HS-5 (cell line): Measurements from ENCODE around the gene MAMDC2.
A peak's percentile ranks its signal among the peaks of the same experiment; 100 is the strongest.

Source experiments
- DNase-seq: peaks from one replicate; pipeline ENCODE4 v3.0.0-alpha.2; 2012; ENCODE audit warnings: low read depth

Gene MAMDC2, protein sequence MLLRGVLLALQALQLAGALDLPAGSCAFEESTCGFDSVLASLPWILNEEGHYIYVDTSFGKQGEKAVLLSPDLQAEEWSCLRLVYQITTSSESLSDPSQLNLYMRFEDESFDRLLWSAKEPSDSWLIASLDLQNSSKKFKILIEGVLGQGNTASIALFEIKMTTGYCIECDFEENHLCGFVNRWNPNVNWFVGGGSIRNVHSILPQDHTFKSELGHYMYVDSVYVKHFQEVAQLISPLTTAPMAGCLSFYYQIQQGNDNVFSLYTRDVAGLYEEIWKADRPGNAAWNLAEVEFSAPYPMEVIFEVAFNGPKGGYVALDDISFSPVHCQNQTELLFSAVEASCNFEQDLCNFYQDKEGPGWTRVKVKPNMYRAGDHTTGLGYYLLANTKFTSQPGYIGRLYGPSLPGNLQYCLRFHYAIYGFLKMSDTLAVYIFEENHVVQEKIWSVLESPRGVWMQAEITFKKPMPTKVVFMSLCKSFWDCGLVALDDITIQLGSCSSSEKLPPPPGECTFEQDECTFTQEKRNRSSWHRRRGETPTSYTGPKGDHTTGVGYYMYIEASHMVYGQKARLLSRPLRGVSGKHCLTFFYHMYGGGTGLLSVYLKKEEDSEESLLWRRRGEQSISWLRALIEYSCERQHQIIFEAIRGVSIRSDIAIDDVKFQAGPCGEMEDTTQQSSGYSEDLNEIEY

DNA sequence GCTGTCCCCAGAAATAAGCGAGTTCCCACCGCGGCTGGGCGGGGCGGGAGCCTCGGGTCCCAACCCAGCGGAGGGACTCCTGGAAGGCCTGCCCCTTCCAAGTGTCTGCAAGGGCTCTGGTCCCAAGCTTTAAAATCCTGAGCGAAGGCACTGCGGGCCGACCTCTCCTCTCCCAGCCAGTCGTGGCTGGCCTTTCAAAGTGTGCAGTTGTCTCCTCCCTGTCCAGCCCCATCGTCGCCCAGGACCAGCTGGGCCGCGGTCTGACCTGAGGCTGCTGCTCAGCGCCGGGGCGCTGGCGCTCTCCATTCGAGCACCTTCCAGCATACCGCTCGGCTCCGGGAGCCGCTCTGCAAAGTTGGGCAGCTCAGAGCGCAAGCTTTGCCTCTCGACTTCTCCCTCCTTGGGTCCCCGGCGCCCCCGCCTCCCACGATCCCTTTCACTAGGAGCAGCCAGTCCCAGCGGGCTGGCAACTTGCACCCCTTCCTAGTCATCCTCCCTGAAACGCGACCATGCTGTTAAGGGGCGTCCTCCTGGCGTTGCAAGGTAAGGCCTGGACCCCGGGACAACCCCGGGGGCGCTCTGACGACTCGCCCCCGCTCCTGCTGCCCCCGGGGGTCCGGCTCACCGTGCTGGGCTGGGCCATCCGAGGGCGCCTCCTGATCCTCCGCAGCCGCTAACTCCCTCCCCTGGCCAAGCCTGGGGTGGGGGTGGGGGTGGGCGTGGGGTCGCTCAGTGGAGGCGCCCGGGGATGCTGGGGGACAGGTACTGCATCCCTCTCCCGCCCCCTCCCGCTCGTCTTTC is at the start of gene MAMDC2:
TSS of gene MAMDC2 (plus strand) at position 160 of the 801 bp plus-strand sequence. CDS start at position 510, 350 bp downstream.
- no peak for DNase-seq

DNA sequence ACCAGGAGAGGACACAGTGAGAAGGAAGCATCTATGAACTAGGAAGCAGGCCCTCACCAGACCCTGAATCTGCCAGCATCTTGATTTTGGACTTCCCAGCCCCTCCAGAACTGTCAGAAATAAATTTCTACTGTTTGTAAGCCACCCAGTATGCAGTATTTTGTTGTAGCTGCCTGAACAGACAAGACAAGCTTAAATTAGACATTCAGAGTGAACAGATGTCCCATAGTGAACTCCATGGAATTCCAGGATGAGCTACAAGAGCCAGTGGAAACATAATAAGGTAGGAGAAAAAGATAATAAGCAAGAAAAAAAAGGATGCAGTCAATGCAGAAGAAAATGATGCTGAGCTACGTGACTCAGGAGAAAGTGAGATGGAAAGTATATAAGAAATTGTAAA is 47.8 kb upstream of the MAMDC2 start:
- DNase-seq: no peak

DNA sequence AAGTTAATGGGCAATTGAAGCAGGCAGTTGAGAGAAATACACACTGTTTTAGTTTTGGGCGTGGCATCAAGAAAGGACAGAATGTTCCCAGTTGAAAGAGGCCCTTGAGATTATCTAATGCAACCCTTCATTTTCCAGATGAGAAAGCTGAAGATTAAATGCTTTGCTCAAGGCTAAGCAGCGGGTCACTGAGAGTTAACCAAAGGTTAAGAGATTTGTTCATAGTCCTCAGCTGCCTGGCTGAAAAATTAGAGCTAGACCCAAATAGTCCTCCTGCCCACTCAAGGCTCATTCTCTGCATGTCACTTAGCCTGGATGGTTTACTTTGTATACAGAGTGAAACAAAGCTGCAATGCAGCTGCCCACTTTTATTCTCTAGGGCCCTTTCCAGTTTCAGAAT is 46.7 kb upstream of the MAMDC2 start:
- no peak for DNase-seq

DNA sequence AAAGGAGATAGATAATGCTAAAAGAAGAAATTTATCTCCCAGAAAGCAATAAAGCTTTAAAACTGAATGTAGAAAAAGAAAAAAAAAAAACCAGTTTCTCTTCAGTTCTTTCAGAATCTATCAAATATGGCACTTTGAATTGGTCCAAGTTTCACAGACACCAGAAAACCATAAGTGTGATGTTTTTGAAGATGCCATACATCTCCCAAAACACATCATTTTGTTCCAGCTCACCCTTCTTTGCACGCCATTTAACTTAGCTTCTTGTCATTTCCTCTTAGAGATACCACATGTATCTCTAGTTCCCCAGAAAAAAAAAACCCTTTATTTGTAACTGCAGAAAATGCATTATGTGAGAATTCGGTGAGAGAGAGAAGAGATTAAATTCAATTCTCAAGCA is 46.1 kb upstream of the MAMDC2 start:
- no peak for DNase-seq

DNA sequence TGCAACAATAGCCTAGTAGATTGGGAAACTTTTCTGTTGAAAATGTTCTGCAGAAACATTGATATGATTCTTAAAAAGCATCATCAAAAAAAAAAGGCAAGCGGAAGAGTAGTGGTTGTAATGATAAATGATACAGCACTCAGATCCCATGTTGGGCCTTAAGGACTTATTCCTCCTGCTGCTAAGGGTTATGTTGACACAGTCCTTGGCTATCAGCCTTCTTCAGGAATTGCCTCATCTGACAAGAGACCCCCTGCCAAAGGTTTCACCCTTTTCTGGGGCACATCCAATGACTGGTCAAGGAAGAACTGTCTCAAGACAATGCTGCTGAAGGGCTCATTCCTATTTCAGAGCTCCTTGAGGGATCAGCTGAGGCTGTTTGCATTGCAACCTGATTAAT is 44.3 kb upstream of the MAMDC2 start:
- DNase-seq: no peak

DNA sequence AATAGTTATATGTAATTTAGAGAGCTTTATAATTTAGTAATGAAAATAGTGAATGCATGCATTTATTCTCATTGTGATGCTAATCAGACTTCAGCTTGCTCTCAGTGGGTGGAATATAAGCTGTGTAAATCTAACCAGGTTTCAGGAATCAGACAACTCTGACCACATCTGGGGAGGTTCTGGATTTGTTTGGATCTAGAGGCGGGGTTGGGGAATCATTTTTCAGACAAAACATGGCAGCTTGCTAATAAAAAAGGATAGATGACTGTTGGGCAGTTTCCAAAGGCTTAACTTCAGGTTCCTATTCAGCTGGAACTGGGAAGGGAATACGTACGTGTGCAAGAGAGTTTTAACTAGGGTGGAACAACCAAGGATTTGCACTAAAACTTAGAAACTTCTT is 43.2 kb upstream of the MAMDC2 start:
- DNase-seq: no peak

DNA sequence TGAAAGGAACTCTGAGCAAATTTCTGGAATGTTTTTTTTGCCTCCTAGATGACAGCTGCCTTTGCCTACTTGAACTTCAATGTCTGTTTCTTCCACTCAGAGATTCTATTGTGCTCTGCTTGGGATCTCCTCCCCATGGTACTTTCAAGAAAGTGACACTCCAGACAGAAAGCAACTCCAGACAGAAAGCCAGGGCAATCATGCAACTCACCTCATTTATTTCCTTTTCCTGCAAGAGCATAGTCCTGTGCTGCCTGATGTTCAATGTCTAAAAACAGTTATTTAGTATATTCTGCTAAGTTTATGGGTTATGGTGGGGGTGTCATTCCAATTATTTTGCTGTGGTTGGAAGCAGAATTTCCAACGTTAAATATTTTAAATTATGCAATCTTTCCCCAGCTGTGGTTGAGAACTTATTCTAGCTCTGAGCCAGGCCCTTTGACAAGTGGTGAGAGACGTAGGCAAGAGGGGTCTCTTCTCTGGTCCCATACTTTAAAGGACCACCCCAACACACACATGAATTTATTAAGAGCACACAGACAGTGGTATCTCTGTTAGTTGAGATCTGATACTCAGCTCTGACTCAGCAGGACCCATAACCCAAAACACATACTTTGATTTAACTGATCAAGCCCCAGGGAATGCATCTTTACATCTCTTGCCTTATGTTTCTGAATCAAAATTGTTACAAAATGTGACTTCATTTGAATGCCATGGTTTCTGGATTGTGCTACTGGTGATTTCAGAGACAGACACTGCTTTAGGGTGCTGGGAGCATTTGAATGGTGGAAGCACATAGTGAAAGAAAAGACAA is 39.5 kb upstream of the MAMDC2 start:
- DNase-seq: no peak

DNA sequence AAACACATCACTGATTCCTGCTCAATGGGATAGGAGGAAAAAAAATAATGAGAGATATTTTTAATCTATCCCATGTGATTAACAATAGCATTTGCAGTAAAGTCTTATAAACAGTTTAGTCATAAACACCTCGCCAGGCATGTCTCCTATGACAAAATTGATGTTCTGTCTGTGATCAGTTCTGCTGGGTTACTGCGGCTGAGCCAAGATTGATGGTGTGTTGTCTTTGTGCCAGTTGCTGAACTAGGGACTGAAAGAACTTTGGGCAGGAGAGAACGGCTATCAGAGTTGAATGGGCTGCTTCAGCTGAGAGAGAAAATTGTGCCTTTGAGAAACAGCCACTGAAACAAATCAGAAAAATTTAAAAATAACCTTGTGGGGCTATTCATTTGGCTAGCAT is 37.3 kb upstream of the MAMDC2 start:
- DNase-seq: no peak

DNA sequence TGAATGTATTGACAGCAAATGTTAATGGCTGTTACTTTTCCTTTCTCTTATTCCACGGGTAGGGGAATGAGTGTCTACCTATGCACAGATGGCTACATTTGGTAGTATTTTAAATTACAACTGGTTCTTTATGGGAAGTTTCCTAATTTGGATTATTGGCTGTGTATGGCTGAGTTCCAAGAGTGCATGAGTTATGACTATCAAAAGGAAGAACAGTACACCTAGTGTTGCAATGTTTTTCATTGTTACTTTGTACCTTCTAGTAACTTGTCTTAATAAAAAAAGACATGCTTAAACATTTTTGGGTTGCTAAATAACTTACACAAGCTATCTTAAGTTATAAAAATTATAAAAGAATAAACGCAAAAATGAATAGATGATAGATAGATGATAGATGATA is 35.8 kb upstream of the MAMDC2 start:
- DNase-seq: no peak

DNA sequence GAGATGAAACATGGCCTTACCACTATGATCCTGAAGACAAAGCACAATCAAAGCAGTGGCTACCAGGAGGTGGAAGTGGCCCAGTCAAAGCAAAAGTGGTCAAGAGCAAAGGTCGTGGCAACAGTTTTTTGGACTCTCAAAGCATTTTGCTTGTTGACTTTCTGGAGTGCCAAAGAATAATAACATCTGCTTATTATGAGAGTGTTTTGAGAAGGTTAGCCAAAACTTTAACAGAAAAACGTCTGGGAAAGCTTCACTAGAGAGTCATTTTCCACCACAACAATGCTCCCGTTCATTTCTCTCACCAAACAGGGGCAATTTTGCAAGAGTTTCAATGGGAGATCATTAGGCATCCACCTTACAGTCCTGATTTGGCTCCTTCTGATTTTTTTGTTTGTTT is 33.6 kb upstream of the MAMDC2 start:
- DNase-seq: no peak

DNA sequence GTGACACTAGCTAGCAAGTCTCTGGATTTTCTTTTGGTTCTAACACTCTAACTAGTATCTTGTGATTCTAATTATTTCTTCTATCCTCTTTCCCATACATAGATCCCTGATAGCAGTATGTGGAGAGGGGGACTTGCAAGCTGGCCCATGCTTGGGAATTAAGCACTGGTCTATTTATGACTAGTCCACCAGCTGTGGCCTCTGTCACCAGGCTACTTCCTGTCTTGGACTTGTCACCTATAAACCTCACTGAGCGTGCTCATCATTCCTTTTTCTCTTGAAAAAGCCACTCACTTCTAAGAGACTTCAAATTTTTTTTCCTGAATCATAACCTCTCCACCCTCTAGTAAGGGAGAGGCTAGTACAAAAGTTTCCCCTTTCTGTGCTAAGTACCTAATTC is 32.3 kb upstream of the MAMDC2 start:
- DNase-seq: no peak

DNA sequence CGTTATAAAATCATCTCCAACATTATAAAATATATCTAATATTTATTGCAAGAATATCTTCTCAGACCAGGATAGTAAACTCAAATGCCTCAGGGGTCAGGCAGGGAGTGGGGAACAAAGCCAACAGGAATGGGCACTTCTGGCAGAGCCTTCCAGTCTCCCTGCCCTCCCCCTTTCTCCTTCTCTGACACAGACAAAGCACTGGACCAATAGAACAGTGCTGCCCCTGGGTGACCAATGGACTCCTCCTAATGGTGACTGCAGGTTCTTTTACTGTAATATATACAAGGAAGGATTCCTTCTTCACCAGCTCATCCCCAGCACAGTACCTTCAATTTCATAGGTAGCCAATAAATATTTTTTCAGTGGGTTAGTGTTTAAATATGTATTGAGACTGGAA is 31.1 kb upstream of the MAMDC2 start:
- no peak for DNase-seq

DNA sequence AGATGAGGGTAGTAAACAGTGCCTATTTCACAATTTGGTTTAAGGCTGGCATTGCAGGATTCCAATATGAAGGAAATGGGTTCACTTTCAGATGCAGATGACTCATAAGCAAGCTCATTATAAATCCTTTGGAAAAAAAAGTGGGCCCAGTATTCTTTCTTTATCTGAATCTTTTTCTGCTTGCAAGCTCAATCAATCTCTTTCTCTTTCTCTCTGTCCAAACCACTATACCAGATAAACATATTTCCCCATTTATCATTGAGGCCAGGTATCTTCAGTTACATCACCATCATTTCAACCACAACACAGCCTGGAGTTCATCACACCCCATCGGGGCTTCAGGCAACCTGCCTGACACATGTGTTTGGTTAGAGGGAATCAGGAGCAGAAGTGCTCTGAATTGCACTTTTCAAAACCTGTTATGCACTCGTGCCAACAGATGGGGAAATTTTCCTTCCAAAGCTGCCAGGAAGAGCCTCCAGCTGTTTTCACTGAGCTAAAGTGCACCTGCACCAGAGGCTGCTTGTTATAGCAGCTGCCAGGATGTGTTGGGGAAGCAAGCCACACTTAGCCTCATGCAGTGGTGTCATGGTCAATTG is 30.0 kb upstream of the MAMDC2 start:
- DNase-seq: peak; percentile 48

DNA sequence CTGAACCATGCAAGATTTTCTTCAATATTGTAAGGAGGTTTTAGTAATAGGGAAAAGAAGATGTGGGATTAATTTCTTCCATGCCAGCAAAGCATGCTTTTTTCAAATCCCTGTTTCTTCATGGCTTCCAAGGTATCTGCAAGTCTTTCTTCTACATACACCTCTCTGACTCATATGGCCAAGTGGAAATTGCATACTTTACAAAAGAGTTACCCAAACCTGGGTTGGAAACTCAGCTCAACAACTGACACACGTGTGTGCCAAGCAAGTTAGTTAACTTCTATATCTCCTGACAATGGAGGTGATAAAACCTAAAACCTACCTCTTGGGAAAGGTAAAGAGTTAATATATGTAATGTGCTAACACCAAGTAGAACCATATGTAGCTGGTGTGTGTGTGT is 28.5 kb upstream of the MAMDC2 start:
- DNase-seq: no peak

DNA sequence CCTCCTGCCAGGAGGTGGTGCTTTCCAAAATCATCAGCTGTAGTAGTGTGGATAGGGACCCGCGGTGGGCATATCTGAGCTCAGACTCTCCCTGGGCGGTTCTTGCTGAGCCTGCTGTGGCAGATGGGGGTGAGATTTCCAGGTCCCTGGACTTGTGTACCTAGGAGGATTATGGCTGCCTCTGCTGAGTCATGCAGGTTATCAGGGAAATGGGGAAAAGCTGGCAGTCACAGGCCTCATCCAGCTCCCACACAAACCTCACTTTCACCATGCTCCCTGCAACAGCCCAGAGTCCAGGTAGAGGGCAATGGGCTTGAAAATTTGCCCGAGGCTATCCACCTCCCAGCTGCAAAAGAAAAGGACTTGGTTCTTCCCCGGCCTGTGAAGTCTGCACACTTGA is 23.4 kb upstream of the MAMDC2 start:
- DNase-seq: no peak

DNA sequence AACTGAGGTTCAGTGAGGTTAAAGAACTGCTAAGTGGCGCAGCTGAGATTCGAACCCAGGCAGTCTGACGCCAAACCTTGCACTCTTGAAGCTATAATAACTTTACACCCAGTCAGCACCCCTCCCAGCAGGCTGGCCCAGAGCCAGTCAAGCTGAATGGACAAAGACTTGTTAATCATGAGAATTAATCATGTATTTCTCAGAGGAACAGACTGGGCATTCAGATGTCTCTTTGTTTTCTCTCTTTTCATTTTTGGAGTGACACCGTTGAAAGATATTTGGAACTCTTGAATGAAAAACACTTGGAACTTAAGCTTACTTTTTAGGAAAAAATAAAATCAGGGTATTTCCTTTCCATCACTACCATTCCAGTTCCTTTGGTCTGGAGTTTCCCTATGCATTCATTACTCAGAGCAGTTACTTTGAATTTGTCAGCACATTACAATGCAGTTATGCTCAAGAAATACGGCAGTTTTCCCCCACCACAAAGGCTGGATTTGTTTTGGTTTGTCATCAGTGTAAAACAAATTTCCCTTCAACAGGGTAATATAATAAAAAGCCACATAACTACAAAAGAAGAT is 22.6 kb upstream of the MAMDC2 start:
- peak; percentile 97 for DNase-seq

DNA sequence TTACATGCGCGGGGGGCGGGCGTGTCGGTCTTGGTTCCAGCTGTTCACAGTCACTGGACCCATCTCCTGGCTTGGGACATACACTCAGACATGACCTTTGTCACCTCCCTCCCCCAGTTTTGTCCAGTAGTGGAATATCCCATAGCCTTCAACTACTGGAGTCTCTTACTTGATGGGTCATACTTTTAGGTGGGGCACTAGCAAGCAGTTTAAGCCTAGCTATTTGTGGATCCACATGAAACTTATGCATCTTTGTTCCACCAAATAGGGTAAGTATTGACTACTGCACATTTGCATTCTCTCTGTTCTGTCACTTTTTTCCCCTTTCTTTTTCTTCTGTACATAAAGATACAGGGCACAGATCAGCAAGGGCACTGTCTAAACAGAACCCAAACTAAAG is 15.4 kb upstream of the MAMDC2 start:
- no peak for DNase-seq

DNA sequence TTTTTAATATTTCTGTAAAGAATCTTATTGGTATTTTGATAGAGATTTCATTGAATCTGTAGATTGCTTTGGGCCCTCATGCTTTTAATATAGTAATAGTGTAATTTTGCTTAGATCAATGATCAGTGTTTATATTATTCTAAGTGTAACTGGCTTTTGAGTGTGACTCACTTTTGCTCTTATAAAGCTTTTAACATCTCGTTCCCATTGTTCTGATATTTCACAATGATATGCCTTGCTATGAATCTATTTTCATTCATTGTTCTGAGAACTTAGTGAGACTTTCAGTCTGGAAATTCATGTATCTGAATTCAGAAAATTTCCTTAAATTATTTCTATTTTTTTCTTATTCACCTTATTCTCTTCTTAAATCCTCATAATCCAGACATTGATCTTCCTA is 13.5 kb upstream of the MAMDC2 start:
- no peak for DNase-seq

DNA sequence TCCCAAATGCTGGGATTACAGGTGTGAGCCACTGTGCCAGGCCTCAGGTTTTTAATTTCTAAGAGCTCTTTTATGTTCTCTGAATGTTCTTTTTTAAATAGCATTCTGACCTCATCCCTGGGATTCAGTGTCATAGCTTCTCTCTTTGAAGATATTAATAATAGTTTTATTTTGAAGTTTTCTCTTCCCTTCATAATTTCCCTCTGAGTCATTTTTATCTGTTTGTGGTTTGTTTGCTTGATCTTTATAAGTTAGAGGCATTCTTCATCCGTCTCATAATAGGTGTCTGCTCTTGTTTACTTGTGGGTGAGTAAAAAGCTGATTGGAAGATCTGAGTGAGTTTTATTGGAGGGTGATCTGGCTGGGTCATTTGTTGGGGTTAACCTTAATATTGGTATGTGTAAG is 12.5 kb upstream of the MAMDC2 start:
- DNase-seq: peak; percentile 44

DNA sequence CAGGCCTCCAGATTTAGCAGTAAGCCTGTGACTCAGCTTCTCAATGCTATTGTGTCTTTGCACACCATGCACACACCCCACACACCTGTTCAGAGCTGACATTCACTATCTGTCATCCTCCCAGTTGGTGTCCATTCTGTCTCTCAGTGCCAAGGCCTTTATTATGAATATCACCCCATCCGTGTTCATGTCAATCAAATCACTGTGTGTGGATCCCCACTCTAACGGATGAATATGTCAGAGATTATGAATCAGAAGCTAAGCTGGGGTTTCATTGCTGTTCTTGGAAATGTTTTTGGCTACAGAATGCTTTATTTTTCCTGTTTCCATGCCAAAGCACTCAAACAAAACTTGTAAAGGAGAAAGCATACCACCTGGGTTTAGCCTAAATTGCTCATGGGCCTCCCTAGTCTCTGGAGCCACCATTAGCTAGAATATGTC is 9.4 kb upstream of the MAMDC2 start:
- no peak for DNase-seq

DNA sequence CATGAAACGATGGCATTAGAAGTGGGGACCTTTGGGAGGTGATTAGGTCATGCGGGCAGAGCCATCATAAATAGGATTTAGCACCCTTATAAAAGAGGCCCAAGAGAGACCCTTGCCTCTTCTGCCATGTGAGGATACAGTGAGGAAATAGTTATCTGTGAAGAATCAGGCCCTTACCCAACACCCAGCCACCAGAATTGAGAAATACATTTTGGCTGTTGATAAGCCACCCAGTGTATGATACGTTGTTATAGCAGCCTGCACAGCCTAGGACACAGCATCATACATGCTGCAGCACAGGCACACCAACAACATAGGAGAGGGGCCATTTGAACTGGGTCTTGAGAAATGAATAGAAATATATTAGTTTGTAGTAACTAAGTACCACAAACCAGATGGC is 8.0 kb upstream of the MAMDC2 start:
- DNase-seq: no peak
